ENCODE results near the gene ASF1B.

ASF1B gene

GRCh38 chr19:14111486-14111885 is 24.9 kb downstream of the ASF1B start:
- no peak for DNase-seq (ENCODE audit: low spot score)

GRCh38 chr19:14110650-14111049 is 25.7 kb downstream of the ASF1B start:
- DNase-seq (ENCODE audit: low spot score): no peak
- FAIRE-seq: no peak

More at GRCh38 chr19:14111486-14111885, 24.9 kb downstream of the ASF1B start:
- no peak for FAIRE-seq

DNA sequence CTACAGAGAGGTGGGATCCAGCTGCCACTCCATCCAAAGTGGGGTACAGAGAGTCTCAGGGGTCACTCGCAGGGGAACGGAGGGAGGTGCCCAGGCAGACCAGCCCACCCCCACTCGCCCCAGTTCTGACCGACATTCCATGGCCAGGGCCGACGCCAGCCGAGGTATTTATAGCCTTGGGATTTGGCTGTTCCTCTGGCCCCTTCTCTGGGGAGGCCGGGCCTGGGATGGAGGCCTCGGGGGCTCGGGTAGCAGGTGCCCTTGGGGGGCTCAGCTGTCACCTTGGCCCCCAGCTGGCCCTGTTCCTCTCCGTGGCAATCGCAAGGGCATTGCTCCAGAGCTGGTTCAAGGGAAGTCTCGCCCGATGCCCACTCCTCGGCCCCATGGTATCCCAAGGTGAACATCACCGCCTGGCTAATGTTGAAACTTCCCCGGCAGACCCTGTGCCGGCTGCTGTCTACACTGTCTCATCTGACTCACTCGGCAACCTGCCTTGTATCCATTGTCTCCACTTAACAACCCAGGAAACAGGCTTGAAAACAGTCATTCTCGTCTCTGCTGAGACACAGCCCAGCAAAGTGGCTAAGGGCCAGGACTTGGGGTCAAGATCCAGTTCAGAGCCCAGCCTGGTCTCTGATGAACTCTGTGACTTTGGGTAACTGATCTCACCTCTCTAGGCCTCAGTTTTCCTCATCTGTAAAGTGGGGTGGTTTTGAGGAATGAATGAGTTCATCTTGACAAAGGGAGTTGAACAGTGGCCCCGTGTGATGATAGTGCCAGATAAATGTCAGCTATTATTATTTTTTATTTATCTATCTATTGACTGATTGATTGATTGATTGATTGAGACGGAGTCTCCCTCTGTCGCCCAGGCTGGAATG is 28.6 kb downstream of the ASF1B start:
- DNase-seq (ENCODE audit: low spot score) (peak; percentile 18), FAIRE-seq (no peak)

- DNase-seq (ENCODE audit: low spot score) (no peak), FAIRE-seq (no peak)
Measured at GRCh38 chr19:14106840-14107239, 29.5 kb downstream of the ASF1B start.

GRCh38 chr19:14105680-14106079 is 30.7 kb downstream of the ASF1B start:
- no peak for FAIRE-seq
- DNase-seq (ENCODE audit: low spot score): no peak

GRCh38 chr19:14103310-14103709 is 33.1 kb downstream of the ASF1B start:
- no peak for FAIRE-seq
- no peak for DNase-seq (ENCODE audit: low spot score)

- FAIRE-seq: no peak
Measured at GRCh38 chr19:14102756-14103155, 33.6 kb downstream of the ASF1B start.

DNA sequence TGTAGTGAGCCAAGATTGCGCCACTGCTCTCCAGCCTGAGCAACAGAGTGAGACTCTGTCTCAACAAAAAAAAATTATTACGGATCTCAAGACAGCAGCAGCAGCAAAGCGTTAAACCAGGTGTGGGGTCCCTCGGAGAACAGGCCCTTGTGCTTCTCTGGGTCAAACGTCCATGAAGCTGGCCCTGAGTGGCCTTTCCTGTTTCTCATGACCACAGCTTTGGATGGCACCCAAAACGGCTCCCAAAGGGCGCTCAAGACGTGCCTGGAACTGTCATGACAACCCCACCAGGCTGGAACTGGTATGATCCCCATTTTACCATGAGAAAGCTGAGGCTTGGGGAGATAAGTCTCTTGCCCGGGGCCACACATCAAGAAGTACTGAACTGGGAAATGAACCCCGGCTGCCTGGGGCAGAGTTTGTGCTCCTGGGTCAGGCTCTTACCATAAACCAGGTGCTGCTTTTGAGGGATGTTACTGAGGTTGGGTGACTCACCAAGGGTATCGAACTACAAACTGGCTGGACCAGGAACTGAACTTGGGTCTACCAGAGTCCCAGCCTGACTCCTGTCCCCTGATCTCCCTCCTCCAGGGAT is 34.2 kb downstream of the ASF1B start:
- no peak for DNase-seq (ENCODE audit: low spot score)
- no peak for FAIRE-seq

More at GRCh38 chr19:14102756-14103155, 33.6 kb downstream of the ASF1B start:
- no peak for DNase-seq (ENCODE audit: low spot score)

GRCh38 chr19:14101003-14101545 is 35.3 kb downstream of the ASF1B start:
- no peak for DNase-seq (ENCODE audit: low spot score)
- no peak for FAIRE-seq

DNA sequence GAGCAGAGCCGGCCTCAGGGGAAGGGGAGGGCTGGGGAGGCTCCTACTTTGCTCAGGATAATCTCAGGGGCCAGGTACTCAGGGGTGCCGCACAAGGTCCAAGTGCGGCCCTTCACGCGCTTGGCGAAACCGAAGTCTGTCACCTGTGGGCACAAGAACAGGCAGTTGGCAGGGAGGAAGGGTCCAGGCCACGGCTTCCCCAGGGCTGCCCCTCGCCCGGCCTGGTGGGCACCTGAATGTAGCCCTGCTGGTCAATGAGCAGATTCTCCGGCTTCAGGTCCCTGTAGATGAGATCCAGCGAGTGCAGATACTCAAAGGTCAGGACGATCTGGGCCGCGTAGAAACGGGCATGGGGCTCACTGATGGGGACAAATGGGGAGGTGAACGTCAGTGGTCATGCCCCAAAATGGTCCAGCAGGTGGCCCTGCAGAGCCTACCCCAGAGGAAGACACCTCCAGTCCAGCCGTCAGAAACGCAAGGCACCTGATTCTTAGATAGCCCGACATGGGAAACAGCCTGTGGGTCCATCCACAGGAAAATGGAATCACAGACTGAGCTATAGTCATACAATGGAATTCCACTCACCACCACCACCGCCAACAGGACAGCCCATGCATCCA is 38.7 kb downstream of the ASF1B start:
- FAIRE-seq (no peak), DNase-seq (ENCODE audit: low spot score) (no peak)

GRCh38 chr19:14096272-14096992 is 40.0 kb downstream of the ASF1B start:
- no peak for FAIRE-seq

DNA sequence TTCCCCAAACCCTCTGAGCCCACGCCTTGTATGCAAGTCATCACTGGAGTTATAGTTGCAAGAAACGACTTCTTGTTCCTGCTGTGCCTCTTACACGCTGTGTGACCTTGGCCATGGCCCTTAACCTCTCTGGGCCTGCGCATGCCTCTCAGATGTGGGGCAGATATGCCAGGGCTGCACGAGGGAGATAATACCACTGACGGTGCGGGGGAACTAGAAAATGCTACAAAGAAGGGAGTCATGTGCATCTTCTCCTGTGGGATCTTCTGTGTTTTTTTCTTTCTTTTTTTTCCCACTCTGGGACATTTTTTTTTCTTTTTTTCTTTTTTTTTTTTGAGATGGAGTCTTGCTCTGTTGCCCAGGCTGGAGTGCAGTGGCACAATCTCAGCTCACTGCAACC is 41.5 kb downstream of the ASF1B start:
- DNase-seq (ENCODE audit: low spot score): no peak
- no peak for FAIRE-seq

More at GRCh38 chr19:14096272-14096992, 40.0 kb downstream of the ASF1B start:
- DNase-seq (ENCODE audit: low spot score): no peak

- DNase-seq (ENCODE audit: low spot score) (no peak), FAIRE-seq (no peak)
Measured at GRCh38 chr19:14093117-14093823, 43.1 kb downstream of the ASF1B start.

DNA sequence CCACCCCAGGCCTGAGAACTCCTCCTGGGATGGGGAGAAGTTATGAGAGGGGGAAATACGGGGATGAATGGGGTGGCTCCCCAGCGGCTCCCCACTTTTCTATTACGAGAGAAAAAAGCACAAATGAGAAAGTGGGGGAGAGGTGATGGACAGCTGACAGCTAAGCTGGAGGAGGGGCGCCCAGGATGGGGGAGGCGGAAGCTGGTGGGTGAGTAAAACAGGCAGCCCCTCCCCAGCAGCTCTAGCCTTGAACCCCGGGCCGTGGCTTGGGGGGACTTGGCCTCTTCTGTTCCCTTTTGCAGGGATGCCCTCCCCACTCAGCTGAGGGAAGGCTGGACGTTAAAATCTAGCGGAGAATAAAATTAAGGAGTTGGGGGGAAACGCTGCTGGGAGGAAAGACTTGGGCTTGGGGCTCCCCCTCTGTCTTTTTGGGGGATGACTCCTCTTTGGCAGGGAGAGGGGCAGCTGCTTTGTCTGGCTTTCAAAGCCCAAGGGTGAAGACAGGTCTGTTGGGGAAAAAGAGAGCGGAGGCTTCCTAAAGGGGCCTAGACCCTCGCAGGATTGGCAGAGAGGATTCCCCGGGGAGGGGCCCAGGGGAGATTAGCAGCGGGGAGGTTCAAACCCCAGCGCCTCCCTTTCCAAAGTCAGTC is 44.5 kb downstream of the ASF1B start:
- no peak for DNase-seq (ENCODE audit: low spot score)
- FAIRE-seq: no peak

DNA sequence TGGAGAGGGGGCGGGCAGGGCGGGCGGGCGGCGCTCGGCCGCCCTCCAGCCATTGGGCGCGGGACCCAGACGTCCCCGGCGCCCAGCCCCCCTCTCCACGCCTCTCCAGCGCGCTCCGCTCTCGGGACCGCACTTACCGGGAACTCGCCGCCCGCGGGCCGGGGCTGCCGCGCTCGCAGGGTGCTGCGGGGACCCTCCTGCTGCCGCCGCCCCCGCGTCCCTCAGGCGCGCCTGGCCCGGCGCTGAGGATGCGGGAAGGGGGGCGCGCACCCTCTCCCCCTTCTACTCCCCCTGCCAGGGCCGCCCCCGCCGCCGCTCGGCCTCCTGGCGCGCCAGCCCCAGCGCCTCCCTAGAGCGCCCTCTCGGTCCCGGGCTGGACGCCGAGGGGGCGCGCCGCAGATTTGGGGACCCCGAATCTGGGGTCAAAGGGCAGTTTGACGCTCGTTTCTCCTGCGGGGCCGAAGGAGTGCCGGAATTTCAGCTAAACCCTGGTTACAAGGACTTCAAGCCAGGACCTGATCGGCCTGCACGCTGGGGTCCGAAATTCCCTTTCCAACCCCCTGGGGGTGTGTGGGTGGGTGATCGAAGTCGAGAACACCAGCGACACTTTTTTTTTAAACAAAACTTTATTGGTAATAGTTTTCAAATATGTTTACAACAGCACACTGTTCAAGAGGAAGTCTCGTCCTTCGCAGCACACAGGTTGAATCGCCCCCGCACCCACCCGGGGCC is 45.1 kb downstream of the ASF1B start:
- FAIRE-seq (no peak), DNase-seq (ENCODE audit: low spot score) (peak; percentile 23)

GRCh38 chr19:14090509-14091080 is 45.8 kb downstream of the ASF1B start, which contains the start of gene SAMD1:
TSS of gene SAMD1 (minus strand) at chr19:14090751.
- FAIRE-seq (no peak), DNase-seq (ENCODE audit: low spot score) (peak; percentile 60)

DNA sequence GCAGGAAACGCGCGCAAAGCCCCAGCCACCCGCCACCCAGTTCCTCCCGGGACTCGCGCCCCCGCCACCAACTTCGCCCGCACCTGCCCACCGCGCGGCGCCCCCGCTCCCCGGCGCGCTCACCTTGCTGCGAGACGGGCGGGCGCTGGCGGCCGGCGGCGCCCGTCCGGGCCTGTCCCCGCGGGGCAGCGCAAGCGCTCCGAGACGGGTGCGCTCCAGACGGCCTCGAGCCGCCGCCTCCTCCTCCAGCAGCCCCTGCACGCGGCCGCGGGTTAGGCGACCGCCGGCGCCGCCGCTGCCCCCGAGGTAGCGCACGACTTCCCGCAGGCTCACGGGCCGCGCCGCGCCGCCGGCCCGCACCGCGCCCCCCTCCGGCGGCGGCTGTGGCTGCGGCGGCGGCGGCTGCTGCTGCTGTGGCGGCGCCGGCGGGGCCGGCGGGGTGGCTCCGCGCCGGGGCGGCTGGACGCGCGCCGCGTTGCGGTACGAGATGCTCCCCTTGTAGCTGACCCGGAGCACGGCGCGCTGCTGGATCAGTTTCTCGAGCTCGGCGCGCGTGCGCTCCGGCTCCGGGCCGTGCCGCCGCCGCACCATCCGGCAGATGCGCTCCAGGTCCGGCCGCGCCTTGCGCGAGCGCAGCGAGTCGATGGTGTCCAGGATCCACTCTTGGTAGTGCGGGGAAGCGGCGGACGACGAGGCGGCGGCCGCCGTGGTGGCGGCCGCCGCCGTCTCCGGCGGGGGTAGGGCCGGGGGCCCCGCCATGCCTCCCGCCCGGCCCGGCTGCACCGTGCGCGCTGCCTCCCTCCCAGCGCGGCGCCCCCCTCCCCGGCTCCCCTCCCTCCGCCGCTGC is 46.5 kb downstream of the ASF1B start:
- DNase-seq (ENCODE audit: low spot score): peak; percentile 20
- no peak for FAIRE-seq

GRCh38 chr19:14089412-14089661 is 47.1 kb downstream of the ASF1B start:
- FAIRE-seq: no peak
- no peak for DNase-seq (ENCODE audit: low spot score)

Data from RCC 7860 (cell line).